ENCODE data around the gene GPER1.

The GPER1 gene

GRCh38 chr7:1127001-1127400 is 39.1 kb downstream of the GPER1 start:
- DNase-seq (ENCODE audit: extremely low read depth, low read depth): no peak
- no peak overlapping the region for H3K4me3 ChIP-seq (replicated peaks; ENCODE audit: low read depth, low read length)
- TF ChIP-seq, protein P1, sequence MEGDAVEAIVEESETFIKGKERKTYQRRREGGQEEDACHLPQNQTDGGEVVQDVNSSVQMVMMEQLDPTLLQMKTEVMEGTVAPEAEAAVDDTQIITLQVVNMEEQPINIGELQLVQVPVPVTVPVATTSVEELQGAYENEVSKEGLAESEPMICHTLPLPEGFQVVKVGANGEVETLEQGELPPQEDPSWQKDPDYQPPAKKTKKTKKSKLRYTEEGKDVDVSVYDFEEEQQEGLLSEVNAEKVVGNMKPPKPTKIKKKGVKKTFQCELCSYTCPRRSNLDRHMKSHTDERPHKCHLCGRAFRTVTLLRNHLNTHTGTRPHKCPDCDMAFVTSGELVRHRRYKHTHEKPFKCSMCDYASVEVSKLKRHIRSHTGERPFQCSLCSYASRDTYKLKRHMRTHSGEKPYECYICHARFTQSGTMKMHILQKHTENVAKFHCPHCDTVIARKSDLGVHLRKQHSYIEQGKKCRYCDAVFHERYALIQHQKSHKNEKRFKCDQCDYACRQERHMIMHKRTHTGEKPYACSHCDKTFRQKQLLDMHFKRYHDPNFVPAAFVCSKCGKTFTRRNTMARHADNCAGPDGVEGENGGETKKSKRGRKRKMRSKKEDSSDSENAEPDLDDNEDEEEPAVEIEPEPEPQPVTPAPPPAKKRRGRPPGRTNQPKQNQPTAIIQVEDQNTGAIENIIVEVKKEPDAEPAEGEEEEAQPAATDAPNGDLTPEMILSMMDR (IDR thresholded peaks at IDR 0.05; ENCODE audit: low read depth, low read length, missing control alignments): no peak

DNA sequence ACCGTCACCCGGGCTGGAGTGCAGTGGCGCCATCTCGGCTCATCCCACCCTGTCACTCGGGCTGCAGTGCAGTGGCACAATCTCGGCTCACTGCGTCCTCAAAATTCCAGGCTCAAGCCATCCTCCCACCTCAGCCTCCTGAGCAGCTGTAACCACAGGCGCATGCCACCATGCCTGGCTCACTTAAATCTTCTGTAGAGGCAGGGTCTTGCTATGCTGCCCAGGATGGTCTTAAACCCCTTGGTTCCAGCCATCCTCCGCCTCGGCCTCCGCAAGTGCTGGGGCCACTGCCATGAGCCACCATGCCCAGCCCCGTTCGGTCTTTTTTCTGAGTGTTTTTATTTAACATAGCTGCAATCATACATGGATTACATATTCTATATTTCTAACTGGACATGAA is 41.5 kb downstream of the GPER1 start:
- DNase-seq (ENCODE audit: extremely low read depth, low read depth): no peak
- no peak overlapping the region for H3K4me3 ChIP-seq (replicated peaks; ENCODE audit: low read depth, low read length)
- TF ChIP-seq, protein P1 (IDR thresholded peaks at IDR 0.05; ENCODE audit: low read depth, low read length, missing control alignments): no peak

- DNase-seq (ENCODE audit: extremely low read depth, low read depth): no peak
- TF ChIP-seq, protein P1 (IDR thresholded peaks at IDR 0.05; ENCODE audit: low read depth, low read length, missing control alignments): no peak
- H3K4me3 ChIP-seq (replicated peaks; ENCODE audit: low read depth, low read length): no peak overlapping the region
Observed at GRCh38 chr7:1130021-1130990, 42.4 kb downstream of the GPER1 start.

- no peak overlapping the region for H3K4me3 ChIP-seq (replicated peaks; ENCODE audit: low read depth, low read length)
- no peak for DNase-seq (ENCODE audit: extremely low read depth, low read depth)
- TF ChIP-seq, protein P1 (IDR thresholded peaks at IDR 0.05; ENCODE audit: low read depth, low read length, missing control alignments): no peak
Observed at GRCh38 chr7:1131471-1132265, 43.8 kb downstream of the GPER1 start.

- no peak overlapping the region for H3K4me3 ChIP-seq (replicated peaks; ENCODE audit: low read depth, low read length)
- TF ChIP-seq, protein P1 (IDR thresholded peaks at IDR 0.05; ENCODE audit: low read depth, low read length, missing control alignments): no peak
- no peak for DNase-seq (ENCODE audit: extremely low read depth, low read depth)
Observed at GRCh38 chr7:1134951-1135350, 47.0 kb downstream of the GPER1 start.

DNA sequence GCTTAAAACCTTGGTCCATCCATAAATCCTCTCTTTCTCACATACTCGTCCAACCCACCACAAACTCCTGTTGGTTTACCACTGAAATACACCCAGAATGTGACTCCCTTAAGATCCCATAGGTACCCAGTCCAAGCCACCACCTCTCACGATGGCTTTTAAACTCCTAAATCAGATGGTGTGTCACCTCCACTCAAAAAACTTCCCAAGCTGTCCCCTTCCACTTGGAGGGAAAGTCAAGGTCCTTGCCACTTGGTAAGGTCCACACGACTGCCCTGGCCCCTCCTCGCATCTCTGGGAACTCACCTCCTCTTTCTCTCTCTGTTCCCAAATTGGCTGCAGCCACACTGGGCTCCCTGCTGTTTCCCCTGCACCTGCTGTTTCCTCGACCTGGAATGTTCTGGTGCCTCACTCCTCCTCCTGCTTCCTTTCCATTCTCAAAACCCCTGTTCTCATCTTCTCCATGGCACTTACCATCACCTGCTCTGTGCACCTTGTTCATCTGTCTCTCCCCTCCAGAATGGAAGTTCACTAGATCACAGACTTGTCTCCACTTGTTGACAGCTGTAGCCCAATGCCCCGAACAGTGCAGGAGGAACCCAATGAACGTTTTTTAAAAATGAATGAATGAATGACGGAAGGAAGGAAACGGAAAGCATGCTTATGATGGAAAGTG is 49.1 kb downstream of the GPER1 start:
- no peak for DNase-seq (ENCODE audit: extremely low read depth, low read depth)
- H3K4me3 ChIP-seq (replicated peaks; ENCODE audit: low read depth, low read length): peak overlapping the region; percentile 62
- TF ChIP-seq, protein P1 (IDR thresholded peaks at IDR 0.05; ENCODE audit: low read depth, low read length, missing control alignments): no peak
